DOHH2 (cell line): ENCODE data around the gene PAPSS2.

Source experiments
- H3F3A ChIP-seq: fragments of 200-600 bp; sonication (generic), shearing (Covaris generic); 2 replicates; pipeline ENCODE4 v1.6.0; 2016; ENCODE audit warnings: antibody characterized with exemption, mild to moderate bottlenecking; ENCODE audit not compliant: control insufficient read depth, insufficient read depth
- H3K27ac ChIP-seq: fragments of 200-600 bp; sonication (generic); 2 replicates; pipeline ENCODE4 v1.5.1; 2014; ENCODE audit warnings: low read depth, mild to moderate bottlenecking, low read length, moderate library complexity
- H3K27me3 ChIP-seq: fragments of 200-600 bp; sonication (generic); 2 replicates; pipeline ENCODE4 v1.6.1; 2014; ENCODE audit warnings: mild to moderate bottlenecking, low read length, mixed read lengths; ENCODE audit not compliant: control insufficient read depth
- H3K36me3 ChIP-seq: fragments of 200-600 bp; sonication (generic); 2 replicates; pipeline ENCODE4 v1.6.1; 2014; ENCODE audit warnings: mild to moderate bottlenecking, low read length, moderate library complexity, mixed read lengths; ENCODE audit not compliant: control insufficient read depth
- H3K4me1 ChIP-seq: fragments of 200-600 bp; sonication (generic); 2 replicates; pipeline ENCODE4 v1.6.1; 2014; ENCODE audit warnings: mild to moderate bottlenecking, low read length, mixed read lengths; ENCODE audit not compliant: control insufficient read depth
- H3K4me2 ChIP-seq: fragments of 200-600 bp; sonication (generic); 2 replicates; pipeline ENCODE4 v1.6.0; 2014; ENCODE audit warnings: mild to moderate bottlenecking, low read length, moderate library complexity
- H3K4me3 ChIP-seq: fragments of 200-600 bp; sonication (generic); 2 replicates; pipeline ENCODE4 v1.5.1; 2014; ENCODE audit warnings: mild to moderate bottlenecking, low read length, mixed read lengths
- H3K79me2 ChIP-seq: fragments of 200-600 bp; sonication (generic); 2 replicates; pipeline ENCODE4 v1.6.1; 2014; ENCODE audit warnings: mild to moderate bottlenecking, low read length, mixed read lengths; ENCODE audit not compliant: control insufficient read depth
- H3K9me2 ChIP-seq: fragments of 200-600 bp; sonication (generic); replicated peaks from 2 replicates; pipeline ENCODE4 v1.6.1; 2014; ENCODE audit warnings: mild to moderate bottlenecking, low read length, mixed read lengths; ENCODE audit not compliant: control insufficient read depth
- H3K9me3 ChIP-seq: fragments of 200-600 bp; sonication (generic); 2 replicates; pipeline ENCODE4 v1.6.1; 2014; ENCODE audit warnings: antibody characterized with exemption, low read length, mixed read lengths; ENCODE audit not compliant: control insufficient read depth, insufficient read depth
- H4K20me1 ChIP-seq: fragments of 200-600 bp; sonication (generic); 2 replicates; pipeline ENCODE4 v1.6.0; 2014; ENCODE audit warnings: low read depth, mild to moderate bottlenecking, antibody characterized with exemption, low read length, moderate library complexity; ENCODE audit not compliant: control insufficient read depth, insufficient read depth
- EZH2phosphoT487 ChIP-seq: fragments of 200-600 bp; sonication (generic); IDR thresholded peaks from 2 replicates; pipeline ENCODE4 v1.6.1; 2017; ENCODE audit warnings: borderline replicate concordance, mild to moderate bottlenecking, antibody characterized with exemption, low read length, moderate library complexity, mixed read lengths
- TF ChIP-seq, protein P1 (sequence below): fragments of 200-600 bp; sonication (generic); IDR thresholded peaks from one replicate; pipeline ENCODE4 v1.5.1; 2014; ENCODE audit warnings: antibody characterized with exemption, mild to moderate bottlenecking, low read depth, low read length; ENCODE audit not compliant: poor library complexity, severe bottlenecking

Gene PAPSS2

GRCh38 chr10:87750817-87751216 is 91.1 kb downstream of the PAPSS2 start:
- Histone ChIP-seq H3K4me3 (no peak overlapping the region), H3K4me1 (no peaks in the 10 kb centered on the region), H3K79me2 (no peaks in the 10 kb centered on the region), H3K27ac (no peak overlapping the region), H3F3A (0 out of 2 replicates have a peak, but pooled peaks cover 3% of the 10 kb centered on the region), H3K27me3 (no peaks in the 10 kb centered on the region), H3K36me3 (peaks cover 21% of the 10 kb centered on the region), H3K4me2 (no peak overlapping the region), H4K20me1 (no peaks in the 10 kb centered on the region), H3K9me2 (no peaks in the 10 kb centered on the region), H3K9me3 (no peaks in the 10 kb centered on the region)
- TF ChIP-seq EZH2phosphoT487, result no peak
- TF ChIP-seq, protein P1, sequence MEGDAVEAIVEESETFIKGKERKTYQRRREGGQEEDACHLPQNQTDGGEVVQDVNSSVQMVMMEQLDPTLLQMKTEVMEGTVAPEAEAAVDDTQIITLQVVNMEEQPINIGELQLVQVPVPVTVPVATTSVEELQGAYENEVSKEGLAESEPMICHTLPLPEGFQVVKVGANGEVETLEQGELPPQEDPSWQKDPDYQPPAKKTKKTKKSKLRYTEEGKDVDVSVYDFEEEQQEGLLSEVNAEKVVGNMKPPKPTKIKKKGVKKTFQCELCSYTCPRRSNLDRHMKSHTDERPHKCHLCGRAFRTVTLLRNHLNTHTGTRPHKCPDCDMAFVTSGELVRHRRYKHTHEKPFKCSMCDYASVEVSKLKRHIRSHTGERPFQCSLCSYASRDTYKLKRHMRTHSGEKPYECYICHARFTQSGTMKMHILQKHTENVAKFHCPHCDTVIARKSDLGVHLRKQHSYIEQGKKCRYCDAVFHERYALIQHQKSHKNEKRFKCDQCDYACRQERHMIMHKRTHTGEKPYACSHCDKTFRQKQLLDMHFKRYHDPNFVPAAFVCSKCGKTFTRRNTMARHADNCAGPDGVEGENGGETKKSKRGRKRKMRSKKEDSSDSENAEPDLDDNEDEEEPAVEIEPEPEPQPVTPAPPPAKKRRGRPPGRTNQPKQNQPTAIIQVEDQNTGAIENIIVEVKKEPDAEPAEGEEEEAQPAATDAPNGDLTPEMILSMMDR, result no peak

DNA sequence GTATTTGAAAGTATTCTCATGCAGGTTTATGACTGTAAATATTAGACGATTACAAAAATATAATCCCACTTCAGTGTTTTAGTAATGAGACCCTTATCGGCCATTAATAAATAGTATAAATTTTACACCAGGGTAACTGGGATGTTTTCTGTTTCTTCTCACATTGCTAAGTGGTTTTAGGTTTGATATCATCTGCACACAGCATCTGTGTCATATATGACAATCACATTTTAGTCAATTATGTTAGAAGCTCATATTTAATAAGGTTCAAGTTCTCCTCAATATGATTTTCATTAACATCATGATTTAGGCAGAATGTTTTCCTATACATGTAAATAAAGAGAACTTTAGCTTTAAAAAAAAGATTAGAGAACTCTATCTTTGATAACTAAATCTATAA is 91.6 kb downstream of the PAPSS2 start:
- H4K20me1 ChIP-seq, result no peaks in the 10 kb centered on the region
- H3K9me3 ChIP-seq, result no peaks in the 10 kb centered on the region
- H3K4me1 ChIP-seq, result no peaks in the 10 kb centered on the region
- H3K79me2 ChIP-seq, result no peaks in the 10 kb centered on the region
- 0 out of 2 replicates have a peak, but pooled peaks cover 3% of the 10 kb centered on the region for H3F3A ChIP-seq
- no peaks in the 10 kb centered on the region for H3K27me3 ChIP-seq
- peaks cover 25% of the 10 kb centered on the region for H3K36me3 ChIP-seq
- H3K4me3 ChIP-seq, result no peak overlapping the region
- TF ChIP-seq, protein P1, result no peak
- no peak for TF ChIP-seq EZH2phosphoT487
- no peak overlapping the region for H3K4me2 ChIP-seq
- no peak overlapping the region for H3K27ac ChIP-seq
- H3K9me2 ChIP-seq, result no peaks in the 10 kb centered on the region

DNA sequence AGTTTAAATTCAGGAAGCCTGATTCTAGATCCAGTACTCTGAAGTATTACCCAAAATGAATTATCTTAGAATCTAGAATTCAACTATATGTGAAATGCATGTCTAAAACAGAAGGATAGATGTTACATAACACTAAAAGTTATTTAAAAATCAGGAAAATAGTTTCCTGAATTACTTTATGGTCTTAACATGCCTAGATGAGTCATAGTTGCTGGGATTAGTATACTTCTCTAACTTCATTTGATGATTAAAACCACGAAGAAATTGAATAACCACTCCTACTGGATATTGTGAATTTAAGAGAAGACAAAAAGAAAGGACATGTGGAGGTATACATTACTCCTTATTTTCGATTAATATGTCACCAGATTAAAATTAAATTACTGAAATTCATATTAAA is 92.9 kb downstream of the PAPSS2 start:
- Histone ChIP-seq H3K4me2 (no peak overlapping the region), H3K27ac (no peak overlapping the region), H3K4me3 (no peak overlapping the region), H3K79me2 (no peaks in the 10 kb centered on the region), H3K9me2 (no peaks in the 10 kb centered on the region), H3K36me3 (peaks cover 35% of the 10 kb centered on the region), H3F3A (0 out of 2 replicates have a peak, but pooled peaks cover 3% of the 10 kb centered on the region), H3K9me3 (no peaks in the 10 kb centered on the region), H3K27me3 (no peaks in the 10 kb centered on the region), H3K4me1 (no peaks in the 10 kb centered on the region), H4K20me1 (no peaks in the 10 kb centered on the region)
- TF ChIP-seq, protein P1, result no peak
- no peak for TF ChIP-seq EZH2phosphoT487
